ENCODE measurements around the gene STK17A. TPM values are rescaled to one million over a fixed set of nuclear protein-coding genes. Genes with fewer than 3 reads are reported as not detected.
A peak's percentile ranks its signal among the peaks of the same experiment; 100 is the strongest.
"Not testable (repeated sequence)": the region's sequence is repeated elsewhere in the genome, so short reads cannot be mapped to it uniquely, and the experiment has no call there.

Gene STK17A
- total and polyA plus RNA-seq, 5 donors from 2014 or later: 104 to 139 (median 110) TPM

DNA sequence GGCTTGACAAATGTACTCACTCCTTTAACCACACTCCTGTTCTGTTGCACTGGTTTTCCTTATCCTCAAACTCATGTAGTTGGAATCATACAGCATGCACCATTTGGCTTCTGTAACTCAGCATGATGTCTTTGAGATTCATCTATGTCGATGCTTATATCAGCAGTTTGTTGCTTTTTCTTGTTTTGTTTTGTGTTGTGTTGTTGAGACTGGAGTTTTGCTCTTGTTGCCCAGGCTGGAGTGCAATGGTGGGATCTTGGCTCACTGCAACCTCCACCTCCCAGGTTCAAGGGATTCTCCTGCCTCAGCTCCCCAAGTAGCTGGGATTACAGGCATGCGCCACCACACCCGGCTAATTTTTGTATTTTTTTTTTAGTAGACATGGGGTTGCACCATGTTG lies 44.9 kb downstream of the STK17A start:
- peaks cover 31% of the 10 kb centered on the region for H3K4me1 ChIP-seq (ENCODE audit: control insufficient read depth, insufficient read depth, low read length, poor library complexity, severe bottlenecking)
- H3K9me3 Mint-ChIP-seq; H3K27me3 Mint-ChIP-seq; H3K9me3 ChIP-seq (ENCODE audit: control insufficient read depth in 2 of 2, low read length in 2 of 2); H3K4me3 ChIP-seq (ENCODE audit: low read depth, low read length); H3K27me3 ChIP-seq (ENCODE audit: control insufficient read depth, insufficient read depth, low read length); DNase-seq; H3K4me3 Mint-ChIP-seq; H3K27ac ChIP-seq (ENCODE audit: insufficient read depth, low read length, poor library complexity, severe bottlenecking); ATAC-seq (ENCODE audit: low read depth in 2 of 2); H3K27ac Mint-ChIP-seq: not testable (repeated sequence)
- Mint-ChIP-seq H3K36me3 (peaks cover 48% of the 10 kb centered on the region), H3K4me1 (peaks cover 56 to 88% (median 62%) of the 10 kb centered on the region in 4 donors)
- peaks cover 86% of the 10 kb centered on the region for H3K36me3 ChIP-seq (ENCODE audit: control insufficient read depth, insufficient read depth, low read length)

DNA sequence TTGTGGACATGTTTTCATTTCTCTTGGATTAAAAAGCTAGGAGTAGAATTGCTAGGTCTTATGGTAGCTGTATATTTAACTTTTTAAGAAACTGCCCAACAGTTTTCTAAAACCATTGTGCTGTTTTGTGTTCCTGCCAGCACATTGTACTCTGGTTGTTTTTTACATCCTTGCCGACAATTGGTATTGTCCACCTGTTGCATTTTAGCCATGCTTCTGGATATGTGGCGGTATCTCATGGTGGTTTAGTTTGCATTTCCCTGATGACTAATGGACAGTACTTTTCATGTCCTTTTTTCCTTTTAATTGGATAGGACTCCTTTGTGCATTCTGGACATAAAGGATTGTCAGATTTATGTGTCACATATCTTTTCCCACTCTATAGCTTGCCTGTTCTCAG lies 45.5 kb downstream of the STK17A start:
- Mint-ChIP-seq H3K4me3 (no peak overlapping the region), H3K4me1 (peaks cover 59 to 89% (median 63%) of the 10 kb centered on the region in 4 donors), H3K27me3 (no peaks in the 10 kb centered on the region), H3K36me3 (peaks cover 45% of the 10 kb centered on the region), H3K27ac (peak overlapping the region; percentile 34 to 67 (median 43)), H3K9me3 (no peaks in the 10 kb centered on the region)
- DNase-seq: no peak
- peaks cover 85% of the 10 kb centered on the region for H3K36me3 ChIP-seq (ENCODE audit: control insufficient read depth, insufficient read depth, low read length)
- no peak overlapping the region for H3K27ac ChIP-seq (ENCODE audit: insufficient read depth, low read length, poor library complexity, severe bottlenecking)
- H3K27me3 ChIP-seq (ENCODE audit: control insufficient read depth, insufficient read depth, low read length): no peaks in the 10 kb centered on the region
- no peak for ATAC-seq (ENCODE audit: low read depth in 2 of 2)
- H3K4me1 ChIP-seq (ENCODE audit: control insufficient read depth, insufficient read depth, low read length, poor library complexity, severe bottlenecking): peaks cover 25% of the 10 kb centered on the region
- H3K9me3 ChIP-seq (ENCODE audit: control insufficient read depth in 2 of 2, low read length in 2 of 2): no peaks in the 10 kb centered on the region
- no peak overlapping the region for H3K4me3 ChIP-seq (ENCODE audit: low read depth, low read length)

DNA sequence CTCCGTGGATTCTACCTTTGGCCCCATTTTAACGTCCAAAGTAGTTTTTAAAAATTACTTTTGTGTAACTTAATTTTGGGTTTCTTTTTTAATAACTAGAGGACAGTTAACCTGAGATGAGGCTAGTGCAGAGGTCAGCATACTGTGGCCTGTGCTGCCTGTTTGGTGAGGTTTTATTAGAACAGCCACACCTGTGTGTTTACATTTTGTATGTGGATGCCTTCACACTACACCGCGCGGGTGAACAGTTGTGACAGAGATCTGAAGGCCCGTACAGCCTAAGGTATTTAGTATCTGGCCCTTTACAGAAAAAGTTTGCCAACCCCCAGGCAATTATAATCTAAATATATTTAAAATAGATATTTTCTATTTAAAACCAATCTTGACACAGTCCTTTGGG lies 46.9 kb downstream of the STK17A start:
- H3K36me3 Mint-ChIP-seq: peaks cover 52% of the 10 kb centered on the region
- Histone ChIP-seq H3K4me1 (ENCODE audit: control insufficient read depth, insufficient read depth, low read length, poor library complexity, severe bottlenecking) (peaks cover 16% of the 10 kb centered on the region), H3K27me3 (ENCODE audit: control insufficient read depth, insufficient read depth, low read length) (no peaks in the 10 kb centered on the region), H3K4me3 (ENCODE audit: low read depth, low read length) (no peak overlapping the region), H3K27ac (ENCODE audit: insufficient read depth, low read length, poor library complexity, severe bottlenecking) (peak overlapping the region; percentile 38), H3K9me3 (ENCODE audit: control insufficient read depth in 2 of 2, low read length in 2 of 2) (no peaks in the 10 kb centered on the region), H3K36me3 (ENCODE audit: control insufficient read depth, insufficient read depth, low read length) (peaks cover 81% of the 10 kb centered on the region)
- no peak for ATAC-seq (ENCODE audit: low read depth in 2 of 2)
- peak overlapping the region in 2 of 3 donors; percentile 23 to 67 for H3K27ac Mint-ChIP-seq
- H3K9me3 Mint-ChIP-seq: no peaks in the 10 kb centered on the region
- no peaks in the 10 kb centered on the region for H3K27me3 Mint-ChIP-seq
- no peak overlapping the region for H3K4me3 Mint-ChIP-seq
- no peak for DNase-seq
- H3K4me1 Mint-ChIP-seq: peaks cover 55 to 91% (median 63%) of the 10 kb centered on the region in 4 donors

DNA sequence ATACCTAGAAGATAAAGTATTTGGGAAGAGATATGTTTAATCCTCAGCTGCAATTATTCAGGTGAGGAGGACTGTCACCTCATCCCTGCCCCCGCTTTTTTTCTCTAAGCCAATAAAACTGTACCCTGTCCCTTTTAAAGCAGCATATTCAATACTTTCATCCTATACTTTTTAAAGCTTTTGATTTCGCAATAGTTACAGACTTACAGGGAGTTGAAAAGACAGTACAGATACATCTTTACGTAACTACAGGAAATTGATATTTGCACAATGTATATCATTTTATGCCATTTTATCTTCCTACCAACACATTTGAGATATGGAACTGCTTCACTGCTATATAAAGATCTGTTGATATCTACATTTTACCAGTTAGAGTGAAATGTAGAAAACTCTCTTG lies 47.6 kb downstream of the STK17A start:
- DNase-seq: no peak
- Mint-ChIP-seq H3K4me3 (no peak overlapping the region), H3K27ac (peak overlapping the region in 2 of 3 donors; percentile 31 to 74), H3K27me3 (no peaks in the 10 kb centered on the region), H3K4me1 (peaks cover 52 to 87% (median 57%) of the 10 kb centered on the region in 4 donors), H3K36me3 (peaks cover 53% of the 10 kb centered on the region), H3K9me3 (no peaks in the 10 kb centered on the region)
- no peak overlapping the region for H3K4me3 ChIP-seq (ENCODE audit: low read depth, low read length)
- no peaks in the 10 kb centered on the region for H3K9me3 ChIP-seq (ENCODE audit: control insufficient read depth in 2 of 2, low read length in 2 of 2)
- H3K4me1 ChIP-seq (ENCODE audit: control insufficient read depth, insufficient read depth, low read length, poor library complexity, severe bottlenecking): peaks cover 10% of the 10 kb centered on the region
- no peak for ATAC-seq (ENCODE audit: low read depth in 2 of 2)
- peaks cover 79% of the 10 kb centered on the region for H3K36me3 ChIP-seq (ENCODE audit: control insufficient read depth, insufficient read depth, low read length)
- H3K27ac ChIP-seq (ENCODE audit: insufficient read depth, low read length, poor library complexity, severe bottlenecking): peak overlapping the region; percentile 38
- H3K27me3 ChIP-seq (ENCODE audit: control insufficient read depth, insufficient read depth, low read length): no peaks in the 10 kb centered on the region

DNA sequence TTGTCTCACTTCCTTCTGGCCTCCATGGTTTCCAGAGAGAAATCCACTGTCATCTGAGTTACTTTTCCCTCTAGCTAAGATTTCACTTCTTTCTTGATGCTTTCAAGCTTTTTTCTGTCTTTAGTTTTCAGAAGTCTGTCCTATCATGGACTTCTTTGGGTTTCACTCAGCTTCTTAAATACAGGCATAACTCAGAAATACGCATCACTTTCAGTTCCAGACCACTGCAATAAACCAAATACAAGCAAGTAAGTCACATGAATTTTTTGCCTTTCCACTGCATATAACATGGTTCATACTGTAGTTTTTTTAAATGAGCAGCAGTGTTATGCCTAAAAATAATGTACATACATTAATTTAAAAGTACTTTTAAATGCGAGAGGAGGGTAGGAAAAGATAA lies 48.7 kb downstream of the STK17A start:
- H3K27me3 Mint-ChIP-seq: no peaks in the 10 kb centered on the region
- no peaks in the 10 kb centered on the region for H3K9me3 ChIP-seq (ENCODE audit: control insufficient read depth in 2 of 2, low read length in 2 of 2)
- H3K27ac ChIP-seq (ENCODE audit: insufficient read depth, low read length, poor library complexity, severe bottlenecking): no peak overlapping the region
- DNase-seq: no peak
- no peaks in the 10 kb centered on the region for H3K27me3 ChIP-seq (ENCODE audit: control insufficient read depth, insufficient read depth, low read length)
- no peaks in the 10 kb centered on the region for H3K4me1 ChIP-seq (ENCODE audit: control insufficient read depth, insufficient read depth, low read length, poor library complexity, severe bottlenecking)
- peaks cover 48 to 82% (median 50%) of the 10 kb centered on the region in 4 donors for H3K4me1 Mint-ChIP-seq
- H3K4me3 Mint-ChIP-seq: peak overlapping the region in 1 of 4 donors; percentile 67
- H3K27ac Mint-ChIP-seq: peak overlapping the region in 2 of 3 donors; percentile 73 to 74
- no peak overlapping the region for H3K4me3 ChIP-seq (ENCODE audit: low read depth, low read length)
- H3K36me3 ChIP-seq (ENCODE audit: control insufficient read depth, insufficient read depth, low read length): peaks cover 76% of the 10 kb centered on the region
- ATAC-seq (ENCODE audit: low read depth in 2 of 2): no peak
- peaks cover 51% of the 10 kb centered on the region for H3K36me3 Mint-ChIP-seq
- no peaks in the 10 kb centered on the region for H3K9me3 Mint-ChIP-seq

DNA sequence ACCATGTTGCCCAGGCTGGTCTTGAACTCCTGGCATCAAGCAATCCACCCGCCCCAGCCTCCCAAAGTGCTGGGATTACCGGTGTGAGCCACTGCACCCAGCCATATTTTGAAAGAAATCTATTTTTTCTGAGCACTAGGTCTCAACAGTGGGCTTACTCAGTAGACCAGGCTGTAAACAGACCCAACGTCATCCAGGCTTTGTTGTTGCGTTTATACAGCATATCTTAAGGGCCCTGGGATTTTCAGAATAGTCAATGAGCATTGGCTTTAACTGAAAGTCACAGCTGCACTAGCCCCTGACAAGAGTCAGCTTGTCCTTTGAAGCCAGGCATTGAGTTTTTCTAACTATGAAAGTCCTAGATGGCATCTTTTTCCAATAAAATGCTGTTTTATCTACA lies 49.8 kb downstream of the STK17A start:
- no peak overlapping the region for H3K4me3 ChIP-seq (ENCODE audit: low read depth, low read length)
- no peaks in the 10 kb centered on the region for H3K9me3 ChIP-seq (ENCODE audit: control insufficient read depth in 2 of 2, low read length in 2 of 2)
- peaks cover 75% of the 10 kb centered on the region for H3K36me3 ChIP-seq (ENCODE audit: control insufficient read depth, insufficient read depth, low read length)
- ATAC-seq (ENCODE audit: low read depth in 2 of 2) (no peak), DNase-seq (no peak)
- Mint-ChIP-seq H3K9me3 (no peaks in the 10 kb centered on the region), H3K27ac (peak overlapping the region; percentile 81 to 93 (median 87)), H3K36me3 (peaks cover 55% of the 10 kb centered on the region), H3K4me3 (peak overlapping the region in 1 of 4 donors; percentile 67), H3K4me1 (peaks cover 48 to 82% (median 50%) of the 10 kb centered on the region in 4 donors), H3K27me3 (no peaks in the 10 kb centered on the region)
- peak overlapping the region; percentile 19 for H3K27ac ChIP-seq (ENCODE audit: insufficient read depth, low read length, poor library complexity, severe bottlenecking)
- H3K4me1 ChIP-seq (ENCODE audit: control insufficient read depth, insufficient read depth, low read length, poor library complexity, severe bottlenecking): peaks cover 7% of the 10 kb centered on the region
- H3K27me3 ChIP-seq (ENCODE audit: control insufficient read depth, insufficient read depth, low read length): no peaks in the 10 kb centered on the region

DNA sequence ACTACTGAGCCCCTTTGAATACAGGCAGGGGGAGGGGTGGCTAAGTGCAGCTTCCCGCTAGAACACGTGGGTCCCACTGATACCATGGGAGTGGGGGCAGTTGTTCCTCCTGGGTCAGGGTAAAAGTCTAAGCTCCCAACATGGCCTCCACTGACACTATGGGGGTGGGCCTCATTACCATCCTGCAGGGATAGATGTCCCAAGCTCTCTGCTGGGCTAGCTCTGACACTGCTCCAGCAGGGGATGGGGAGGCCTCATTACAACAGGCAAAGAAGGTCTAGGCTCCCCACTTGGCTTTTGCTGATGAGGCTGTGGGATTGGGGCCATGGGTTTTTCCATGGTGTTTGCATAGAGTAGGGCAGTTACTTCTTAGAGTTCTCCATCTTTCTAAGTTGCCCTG lies 51.5 kb downstream of the STK17A start:
- Histone ChIP-seq H3K27me3 (ENCODE audit: control insufficient read depth, insufficient read depth, low read length) (no peaks in the 10 kb centered on the region), H3K9me3 (ENCODE audit: control insufficient read depth in 2 of 2, low read length in 2 of 2) (no peaks in the 10 kb centered on the region), H3K4me1 (ENCODE audit: control insufficient read depth, insufficient read depth, low read length, poor library complexity, severe bottlenecking) (peaks cover 13% of the 10 kb centered on the region), H3K27ac (ENCODE audit: insufficient read depth, low read length, poor library complexity, severe bottlenecking) (no peak overlapping the region), H3K36me3 (ENCODE audit: control insufficient read depth, insufficient read depth, low read length) (peaks cover 64% of the 10 kb centered on the region), H3K4me3 (ENCODE audit: low read depth, low read length) (no peak overlapping the region)
- H3K9me3 Mint-ChIP-seq: no peaks in the 10 kb centered on the region
- H3K27ac Mint-ChIP-seq: peak overlapping the region in 2 of 3 donors; percentile 60 to 87
- H3K4me1 Mint-ChIP-seq: peaks cover 47 to 85% (median 53%) of the 10 kb centered on the region in 4 donors
- no peaks in the 10 kb centered on the region for H3K27me3 Mint-ChIP-seq
- ATAC-seq (ENCODE audit: low read depth in 2 of 2): no peak
- H3K4me3 Mint-ChIP-seq: no peak overlapping the region
- no peak for DNase-seq
- H3K36me3 Mint-ChIP-seq: peaks cover 58% of the 10 kb centered on the region

DNA sequence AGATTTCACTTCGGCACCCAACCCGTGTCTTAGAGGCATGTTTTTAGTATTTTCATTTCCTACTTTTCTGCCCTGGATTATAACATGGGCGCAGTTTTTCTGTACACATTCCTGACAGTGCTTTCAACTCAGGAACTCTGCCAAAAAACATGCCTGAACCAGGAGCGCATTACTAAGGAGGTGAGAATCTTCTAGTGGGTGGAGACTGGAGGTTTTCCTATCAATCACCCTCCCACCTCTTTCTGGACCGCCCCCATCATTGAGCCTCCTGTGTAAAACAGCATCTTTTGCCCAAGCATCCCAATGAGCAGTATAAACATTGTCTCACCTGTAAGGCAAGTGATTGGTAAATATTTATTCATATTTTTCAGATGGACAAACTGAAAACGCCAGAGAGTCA lies 53.2 kb downstream of the STK17A start:
- Histone ChIP-seq H3K36me3 (ENCODE audit: control insufficient read depth, insufficient read depth, low read length) (peaks cover 64% of the 10 kb centered on the region), H3K4me1 (ENCODE audit: control insufficient read depth, insufficient read depth, low read length, poor library complexity, severe bottlenecking) (peaks cover 16% of the 10 kb centered on the region), H3K9me3 (ENCODE audit: control insufficient read depth in 2 of 2, low read length in 2 of 2) (no peaks in the 10 kb centered on the region), H3K27me3 (ENCODE audit: control insufficient read depth, insufficient read depth, low read length) (no peaks in the 10 kb centered on the region), H3K27ac (ENCODE audit: insufficient read depth, low read length, poor library complexity, severe bottlenecking) (no peak overlapping the region), H3K4me3 (ENCODE audit: low read depth, low read length) (no peak overlapping the region)
- peaks cover 36 to 89% (median 49%) of the 10 kb centered on the region in 4 donors for H3K4me1 Mint-ChIP-seq
- no peaks in the 10 kb centered on the region for H3K27me3 Mint-ChIP-seq
- H3K27ac Mint-ChIP-seq: peak overlapping the region in 1 of 3 donors; percentile 62
- DNase-seq (no peak), ATAC-seq (ENCODE audit: low read depth in 2 of 2) (no peak)
- no peak overlapping the region for H3K4me3 Mint-ChIP-seq
- H3K36me3 Mint-ChIP-seq: peaks cover 65% of the 10 kb centered on the region
- H3K9me3 Mint-ChIP-seq: no peaks in the 10 kb centered on the region

All from CD4-positive, CD25-positive, alpha-beta regulatory T cell (primary cell).